GM04503 (cell line): ENCODE data around the gene DNM3.

Experiments
- DNase-seq: peaks from one replicate; pipeline ENCODE4 v3.0.0-alpha.2; 2012; ENCODE audit warnings: low read depth

The DNM3 gene

DNA sequence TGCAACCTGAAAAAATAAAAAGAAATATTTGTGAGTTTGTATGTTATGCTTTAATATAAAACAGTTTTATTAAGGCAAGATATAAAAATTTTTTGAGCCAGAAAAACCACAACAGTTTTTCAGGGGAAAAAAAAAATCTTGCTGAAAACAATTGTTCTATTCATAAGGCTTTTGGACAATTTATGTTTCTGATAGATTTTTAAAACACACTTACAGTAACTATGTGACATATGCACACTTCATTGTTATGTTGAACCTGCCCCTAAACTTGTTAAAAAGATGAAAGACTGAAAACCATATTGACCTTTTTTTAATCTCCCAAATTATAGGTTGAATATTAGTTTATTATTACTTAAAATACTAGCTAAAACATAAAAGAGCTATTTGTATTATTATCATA is 299.3 kb downstream of the DNM3 start:
- no peak for DNase-seq

DNA sequence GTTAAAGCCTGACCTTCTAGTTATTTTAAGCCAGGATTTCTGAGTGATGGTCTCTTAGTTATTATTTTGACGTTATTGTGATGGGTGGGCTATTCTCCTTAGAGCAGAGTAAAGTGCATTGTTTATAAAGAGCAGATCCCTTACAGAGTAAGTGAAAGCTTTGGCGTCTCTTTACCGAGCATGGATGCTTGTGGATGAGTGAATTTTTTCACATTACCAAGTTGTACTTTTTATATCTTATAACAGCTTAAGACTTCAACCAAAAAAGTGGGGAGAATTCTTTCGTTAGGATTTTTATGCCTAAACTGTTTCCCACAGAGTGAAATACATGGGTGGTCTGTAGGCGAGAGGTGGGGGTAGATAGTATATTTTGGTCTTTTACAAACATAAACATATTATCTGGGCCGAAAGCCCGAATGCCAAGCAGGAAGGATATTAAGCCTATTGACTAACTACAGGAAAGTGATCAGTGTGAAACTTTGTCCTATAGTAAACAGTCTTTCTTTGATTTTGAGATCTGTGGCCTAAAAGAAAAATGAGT is 300.1 kb downstream of the DNM3 start:
- DNase-seq, result no peak

GRCh38 chr1:172142324-172142723 is 301.0 kb downstream of the DNM3 start:
- no peak for DNase-seq

DNA sequence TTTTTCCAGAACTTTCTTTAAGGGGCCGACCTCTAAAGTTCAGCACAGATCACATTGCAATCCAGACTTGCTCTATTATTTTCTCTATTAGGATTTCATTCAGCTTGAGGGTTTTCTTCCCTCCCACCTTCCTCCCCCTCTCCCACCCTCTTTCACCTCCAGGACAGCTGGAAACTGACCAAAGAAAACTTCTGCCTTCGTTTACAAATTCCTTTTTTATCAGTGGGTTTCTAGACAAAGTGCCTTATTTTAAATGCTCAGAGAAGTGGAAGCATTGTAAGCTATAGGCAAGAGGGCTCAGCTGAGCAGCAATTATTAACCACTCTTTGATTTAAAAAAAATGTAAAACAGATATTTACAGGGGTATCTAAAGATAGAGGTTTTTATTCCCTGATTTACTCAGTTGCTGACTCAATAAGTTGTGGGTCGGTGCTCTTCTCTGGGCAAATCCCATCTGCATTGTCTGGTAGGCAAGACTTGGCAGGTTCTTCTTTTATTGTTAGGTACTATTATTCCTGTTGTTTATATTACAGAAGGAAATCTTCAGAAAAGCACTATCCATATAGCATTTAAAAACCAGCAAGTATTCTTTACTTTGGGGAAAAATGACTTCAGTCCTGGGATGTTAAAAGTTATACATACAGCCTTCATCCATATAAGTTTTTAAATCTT is 302.2 kb downstream of the DNM3 start:
- no peak for DNase-seq

DNA sequence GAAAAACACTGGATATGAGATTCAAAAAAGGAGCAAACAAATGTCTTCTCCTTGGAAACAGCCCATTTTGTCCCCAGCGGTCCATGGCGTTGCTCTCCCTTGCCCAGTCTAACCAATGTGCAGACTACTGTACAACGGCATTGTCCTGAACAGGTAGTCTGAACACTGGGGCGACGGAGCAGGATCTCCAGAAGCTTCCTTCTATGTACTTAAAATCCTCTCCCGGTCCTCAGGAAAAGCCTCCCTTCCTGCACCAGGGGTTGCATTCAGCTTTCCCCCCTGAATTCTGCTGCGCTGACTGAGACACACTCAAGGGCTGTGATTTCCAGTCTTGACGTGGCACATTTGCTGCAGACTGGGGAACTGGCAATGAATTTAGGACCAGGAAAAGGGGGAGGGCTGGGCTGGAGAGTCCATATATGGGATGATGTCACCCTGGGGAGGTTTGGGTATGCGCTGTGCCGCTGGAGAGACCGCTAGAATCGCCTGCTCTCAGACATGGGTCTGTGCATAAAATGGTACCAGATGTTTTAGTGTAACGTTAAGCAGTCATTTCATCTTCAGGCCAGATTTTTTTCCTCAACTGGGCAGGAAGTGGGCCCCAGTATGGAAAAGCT is 303.3 kb downstream of the DNM3 start:
- peak; percentile 97 for DNase-seq

- DNase-seq, result no peak
Observed at GRCh38 chr1:172145231-172145651, 303.9 kb downstream of the DNM3 start.

DNA sequence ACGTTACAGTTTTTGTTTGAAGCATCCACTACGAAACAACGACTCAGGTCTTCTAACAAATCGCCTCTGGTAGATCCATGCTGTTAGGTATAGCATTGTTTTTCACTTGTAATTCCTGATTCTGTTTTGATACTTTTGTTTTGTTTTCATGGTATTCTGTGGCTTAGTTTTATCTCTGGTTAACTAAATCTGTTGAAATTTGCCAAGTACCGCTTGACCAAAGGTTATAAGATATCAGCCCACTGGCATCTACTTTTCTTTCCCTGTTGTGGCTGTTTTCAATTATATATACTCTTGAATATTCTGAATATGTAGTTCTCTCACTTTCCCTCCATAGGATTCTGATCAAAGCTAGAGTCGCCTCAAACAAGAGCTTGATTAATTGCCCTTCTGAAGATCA is 304.4 kb downstream of the DNM3 start:
- no peak for DNase-seq

- no peak for DNase-seq
Observed at GRCh38 chr1:172146141-172146850, 305.0 kb downstream of the DNM3 start.

DNA sequence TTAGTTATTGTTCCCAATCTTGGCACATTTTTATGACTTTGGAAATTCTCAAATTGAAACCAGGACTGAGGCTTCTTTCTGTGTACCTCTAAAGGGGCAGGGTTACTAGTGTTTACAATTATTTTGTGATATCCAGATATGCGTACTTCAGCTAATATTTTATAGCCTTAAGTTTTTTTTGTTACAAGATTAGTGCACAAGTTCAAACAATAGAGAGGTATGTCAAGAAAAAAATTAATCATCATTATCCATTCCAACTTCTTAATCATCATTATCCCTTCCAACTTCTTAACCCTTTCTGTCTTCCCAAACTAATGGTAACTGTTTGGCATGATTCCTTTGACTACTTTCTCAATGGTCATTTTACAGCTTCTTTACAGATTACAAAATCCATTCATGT is 306.2 kb downstream of the DNM3 start:
- DNase-seq, result no peak

DNA sequence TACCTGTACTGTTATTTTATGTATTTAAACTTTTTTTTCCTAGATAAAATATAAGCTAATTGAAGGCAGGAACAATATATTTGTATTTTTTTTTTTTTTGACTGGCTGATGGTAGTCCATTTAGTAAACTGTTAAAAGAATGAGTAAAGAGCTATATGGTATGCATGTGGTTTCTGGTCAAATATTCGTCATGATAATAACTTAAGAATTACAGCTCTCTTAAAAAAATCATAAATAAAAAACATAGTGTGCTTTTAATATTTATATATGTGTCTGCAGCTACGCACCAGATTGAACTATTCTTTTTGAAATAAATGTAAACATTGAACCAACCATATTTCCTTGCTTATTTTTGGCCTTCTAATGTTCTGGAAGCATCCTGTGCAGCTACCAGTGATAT is 306.9 kb downstream of the DNM3 start:
- DNase-seq, result no peak

DNA sequence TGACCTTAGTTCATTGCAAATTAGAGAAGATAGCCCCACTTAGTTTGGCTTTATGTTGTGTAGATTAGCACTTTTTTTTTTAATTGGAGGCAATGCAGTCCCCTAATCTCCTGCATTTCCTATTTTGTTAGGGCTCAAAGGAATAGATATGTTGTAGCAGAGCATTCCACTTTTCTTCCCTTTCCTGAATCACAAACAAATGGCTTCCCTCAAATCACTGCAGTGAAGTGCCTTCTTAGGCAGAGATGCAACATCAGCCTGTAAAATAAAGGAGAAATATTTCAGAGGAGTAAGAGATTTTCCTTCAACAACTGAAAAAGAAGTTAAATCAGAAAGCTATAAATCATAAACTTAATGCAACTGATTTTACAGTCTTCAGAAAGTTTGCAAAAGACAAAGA is 307.4 kb downstream of the DNM3 start:
- DNase-seq, result no peak

GRCh38 chr1:172149346-172149745 is 308.0 kb downstream of the DNM3 start:
- DNase-seq, result no peak

DNA sequence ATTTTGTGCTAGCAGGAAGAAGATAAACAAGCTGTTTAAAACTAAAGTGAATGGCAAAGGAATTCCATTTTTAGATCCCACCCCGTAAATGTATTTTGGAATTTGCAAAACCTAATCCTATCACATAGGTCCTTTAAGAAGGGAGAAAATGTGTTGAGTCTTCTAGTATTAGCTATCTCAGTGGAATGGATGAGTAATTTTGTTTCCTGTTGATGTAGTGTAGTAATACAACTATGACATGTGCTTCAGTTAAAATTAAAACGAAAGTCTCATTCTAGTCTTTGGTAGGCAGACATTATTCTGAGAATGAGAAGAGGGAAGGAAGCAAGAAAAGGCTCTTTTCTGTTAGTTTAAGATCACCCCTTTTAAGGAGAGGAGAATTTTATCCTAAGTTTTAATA is 313.3 kb downstream of the DNM3 start:
- peak; percentile 58 for DNase-seq

DNA sequence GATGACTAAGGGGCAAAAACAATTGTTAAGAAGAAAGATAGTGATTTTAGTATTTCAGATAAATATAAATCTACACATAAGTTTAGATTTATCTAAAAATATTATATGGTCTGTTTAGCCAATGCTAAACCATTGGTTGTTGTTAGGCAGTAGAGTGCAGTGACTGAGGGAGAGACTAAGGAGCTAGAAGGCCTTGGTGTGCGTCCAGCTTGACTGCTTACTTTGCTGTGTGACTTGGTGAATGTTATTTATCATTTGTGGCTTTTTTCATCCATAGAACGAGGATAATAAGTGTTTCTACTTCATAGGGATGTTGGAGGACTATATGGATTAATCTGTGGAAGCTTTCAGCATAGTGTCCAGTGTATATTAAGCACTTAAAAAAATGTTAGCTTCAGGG is 314.5 kb downstream of the DNM3 start:
- no peak for DNase-seq

GRCh38 chr1:172162236-172162635 is 320.9 kb downstream of the DNM3 start:
- DNase-seq, result no peak

DNA sequence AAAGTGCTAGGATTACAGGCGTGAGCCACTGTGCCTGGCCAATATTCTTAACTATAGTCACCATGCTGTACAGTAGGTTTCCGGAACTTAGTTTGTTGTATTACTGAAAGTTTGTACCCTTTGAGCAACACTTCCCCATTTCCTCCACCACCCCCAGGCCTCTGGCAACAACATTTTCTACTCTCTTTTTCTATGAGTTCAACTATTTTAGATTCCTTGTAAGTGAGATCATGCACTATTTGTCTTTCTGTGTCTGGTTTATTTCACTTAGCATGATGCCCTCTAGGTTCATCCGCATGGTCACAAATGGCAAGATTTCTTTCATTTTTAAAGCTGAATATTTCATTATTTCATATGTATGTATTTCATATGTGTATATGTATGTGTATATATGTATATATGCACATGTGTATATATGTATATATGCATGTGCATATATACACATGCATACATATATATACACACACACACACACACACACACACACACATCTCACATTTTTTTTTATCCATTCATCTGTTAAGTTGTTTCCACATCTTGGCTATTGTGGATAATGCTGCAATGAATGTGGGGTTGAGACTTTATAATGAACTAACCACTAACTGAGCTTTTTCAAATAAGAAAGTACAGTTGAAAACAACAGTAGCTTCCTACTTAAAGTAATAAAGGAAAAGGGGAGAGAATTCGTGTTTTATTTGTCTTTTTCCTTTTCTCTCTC is 322.4 kb downstream of the DNM3 start:
- DNase-seq, result no peak

- no peak for DNase-seq
Observed at GRCh38 chr1:172165403-172165802, 324.1 kb downstream of the DNM3 start.

DNA sequence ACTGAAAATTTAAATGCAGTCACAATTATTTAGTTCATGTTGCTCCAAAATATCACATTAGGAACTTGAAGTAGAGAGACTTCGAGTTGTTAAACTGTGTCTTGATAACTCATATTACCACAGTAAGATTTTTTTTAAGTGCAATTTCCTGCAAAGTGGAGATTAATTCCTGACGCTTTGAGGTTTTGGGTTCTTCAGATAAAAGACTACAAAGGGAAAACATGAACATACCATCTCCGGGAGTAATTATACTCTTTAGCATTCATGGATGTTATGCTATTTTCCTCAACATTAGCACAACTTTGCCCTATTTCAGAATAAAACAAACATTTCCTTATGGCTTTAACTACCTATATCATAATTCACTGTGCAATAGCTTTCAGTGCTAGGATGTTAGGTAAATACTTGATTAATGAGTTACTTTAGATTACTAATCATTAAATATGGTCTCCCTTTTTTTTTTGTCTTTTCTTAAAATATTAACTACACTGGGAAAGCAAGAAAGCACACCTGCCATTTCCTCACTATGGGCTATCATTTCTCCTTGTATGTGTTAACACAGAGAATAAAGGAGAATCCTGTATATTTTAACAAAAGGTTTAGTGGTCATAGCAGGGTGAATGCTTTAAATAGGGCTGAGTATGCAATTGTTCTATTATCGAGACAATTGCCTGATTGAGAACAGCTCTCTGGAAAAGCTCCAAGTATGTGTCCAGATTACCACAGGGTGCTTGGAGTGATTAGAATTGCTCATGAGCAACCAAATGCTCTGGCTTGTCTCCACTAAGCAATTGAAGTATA is 326.7 kb downstream of the DNM3 start:
- peak; percentile 67 for DNase-seq

DNA sequence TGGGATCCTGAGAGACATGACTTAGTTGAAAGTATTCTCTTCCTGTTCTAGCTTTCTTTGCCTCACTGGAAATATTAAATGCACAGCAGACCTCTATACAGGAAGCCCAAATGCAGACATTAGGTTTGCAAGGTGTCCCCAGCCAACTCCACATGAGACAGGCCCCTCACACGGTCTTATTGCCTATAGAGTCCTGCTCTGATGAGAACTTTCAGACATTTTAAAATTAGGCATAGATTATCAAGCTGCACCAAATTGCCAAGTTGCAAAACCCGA is 327.2 kb downstream of the DNM3 start:
- DNase-seq, result no peak

DNA sequence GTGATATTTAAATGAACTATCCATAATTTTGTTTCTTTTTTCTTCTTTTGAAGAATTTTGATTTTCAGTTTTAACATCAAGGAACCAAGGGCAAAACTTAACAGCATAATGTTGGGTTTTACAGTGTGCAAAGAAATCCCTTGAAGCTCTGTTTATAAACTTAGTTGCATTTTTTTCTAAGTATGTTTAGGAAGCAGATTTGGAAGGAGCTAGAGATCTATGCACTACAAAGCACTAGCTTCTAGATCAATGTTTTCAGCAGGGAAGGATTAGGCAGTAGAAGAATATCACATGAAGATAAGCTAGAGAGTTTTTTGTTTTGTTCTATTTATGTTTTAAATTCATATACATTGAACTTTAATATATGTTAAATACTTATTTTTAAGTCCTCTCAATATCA is 328.5 kb downstream of the DNM3 start:
- DNase-seq, result no peak

- DNase-seq, result no peak
Observed at GRCh38 chr1:172172352-172172831, 331.1 kb downstream of the DNM3 start.

GRCh38 chr1:172176206-172176605 is 334.9 kb downstream of the DNM3 start:
- no peak for DNase-seq
